Fibroblast of the conjunctiva (primary cell): ENCODE data around the gene AEBP1.

Experiments used
- DNase-seq: peaks from one replicate; pipeline ENCODE4 v3.0.0-alpha.2; 2010; ENCODE audit warnings: low read depth

The AEBP1 gene

DNA sequence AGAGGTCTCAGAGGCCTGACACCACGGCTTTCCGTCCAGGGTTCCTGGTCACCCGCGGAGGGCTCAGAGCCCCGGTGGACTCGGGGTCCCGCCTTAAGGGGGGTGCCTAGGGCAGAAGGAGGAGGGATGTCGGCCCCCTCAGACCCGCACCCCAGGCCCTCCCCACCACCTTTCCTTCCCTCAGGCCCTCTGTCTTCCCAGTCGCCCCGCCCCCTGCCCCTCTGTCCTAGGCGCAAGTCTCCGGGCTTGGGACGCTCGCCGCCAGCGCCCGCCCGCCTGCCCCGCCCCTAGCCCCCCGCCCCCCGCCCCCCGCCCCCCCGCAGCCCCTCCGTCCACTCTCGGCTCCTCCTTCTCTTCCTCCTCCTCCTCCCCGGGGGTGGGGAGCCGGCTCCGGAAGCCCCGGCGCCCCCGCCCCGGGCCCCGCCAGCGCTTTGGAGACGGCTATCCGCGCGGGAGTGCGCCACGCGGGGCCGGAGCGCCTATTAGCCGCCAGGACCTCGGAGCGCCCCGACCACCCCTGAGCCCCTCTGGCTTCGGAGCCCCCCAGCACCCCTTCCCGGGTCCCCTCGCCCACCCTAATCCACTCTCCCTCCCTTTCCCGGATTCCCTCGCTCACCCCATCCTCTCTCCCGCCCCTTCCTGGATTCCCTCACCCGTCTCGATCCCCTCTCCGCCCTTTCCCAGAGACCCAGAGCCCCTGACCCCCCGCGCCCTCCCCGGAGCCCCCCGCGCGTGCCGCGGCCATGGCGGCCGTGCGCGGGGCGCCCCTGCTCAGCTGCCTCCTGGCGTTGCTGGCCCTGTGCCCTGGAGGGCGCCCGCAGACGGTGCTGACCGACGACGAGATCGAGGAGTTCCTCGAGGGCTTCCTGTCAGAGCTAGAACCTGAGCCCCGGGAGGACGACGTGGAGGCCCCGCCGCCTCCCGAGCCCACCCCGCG is at the start of gene AEBP1:
TSS of gene AEBP1 (plus strand) at position 423 of the 937 bp plus-strand sequence. CDS start at position 744, 321 bp downstream.
- DNase-seq: no peak

DNA sequence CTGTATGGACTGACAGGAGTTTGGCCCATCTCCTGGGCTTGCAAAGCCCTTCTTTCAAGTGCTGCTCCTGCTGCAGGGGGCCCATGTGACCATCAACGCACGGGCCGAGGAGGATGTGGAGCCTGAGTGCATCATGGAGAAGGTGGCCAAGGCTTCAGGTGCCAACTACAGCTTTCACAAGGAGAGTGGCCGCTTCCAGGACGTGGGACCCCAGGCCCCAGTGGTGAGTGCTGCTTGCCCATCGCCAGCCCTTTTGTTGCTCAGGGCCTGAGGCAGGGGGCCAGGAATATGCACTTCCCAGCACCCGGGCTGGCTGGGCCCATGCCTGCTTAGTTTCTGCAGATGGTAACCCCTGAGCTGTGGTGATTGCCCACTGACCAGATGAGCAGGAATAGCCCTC is 47.5 kb upstream of the AEBP1 start:
- no peak for DNase-seq

DNA sequence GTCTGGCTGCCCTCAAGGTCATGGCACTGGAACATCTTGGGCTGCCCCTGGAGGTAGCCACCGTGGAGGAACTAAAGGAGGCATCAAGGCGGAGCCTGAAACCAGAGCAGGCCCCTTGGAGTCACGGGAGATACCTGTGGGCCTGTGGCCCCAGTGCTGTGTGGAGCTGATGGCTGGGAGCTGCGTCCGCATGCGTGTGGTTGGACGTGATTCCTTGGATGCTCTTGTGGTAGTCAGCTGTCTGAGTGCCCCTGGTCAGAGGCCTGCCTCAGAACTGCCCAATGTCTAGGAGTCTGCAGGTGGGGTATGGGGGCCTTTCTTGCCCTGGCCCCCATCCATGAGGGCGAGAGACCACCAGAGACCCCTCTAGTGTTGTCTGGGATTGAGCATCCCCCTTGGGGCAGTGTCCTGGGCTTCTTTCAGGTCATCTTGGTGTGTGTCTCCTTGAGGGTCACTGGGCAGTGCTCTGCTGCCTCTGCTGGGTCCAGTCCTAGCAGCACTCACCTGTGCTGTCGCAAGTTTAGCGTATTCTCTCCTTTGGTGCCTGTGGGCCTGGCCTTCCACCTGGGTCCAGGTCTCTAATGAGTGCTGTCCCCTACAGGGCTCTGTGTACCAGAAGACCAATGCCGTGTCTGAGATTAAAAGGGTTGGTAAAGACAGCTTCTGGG is 46.8 kb upstream of the AEBP1 start:
- no peak for DNase-seq

DNA sequence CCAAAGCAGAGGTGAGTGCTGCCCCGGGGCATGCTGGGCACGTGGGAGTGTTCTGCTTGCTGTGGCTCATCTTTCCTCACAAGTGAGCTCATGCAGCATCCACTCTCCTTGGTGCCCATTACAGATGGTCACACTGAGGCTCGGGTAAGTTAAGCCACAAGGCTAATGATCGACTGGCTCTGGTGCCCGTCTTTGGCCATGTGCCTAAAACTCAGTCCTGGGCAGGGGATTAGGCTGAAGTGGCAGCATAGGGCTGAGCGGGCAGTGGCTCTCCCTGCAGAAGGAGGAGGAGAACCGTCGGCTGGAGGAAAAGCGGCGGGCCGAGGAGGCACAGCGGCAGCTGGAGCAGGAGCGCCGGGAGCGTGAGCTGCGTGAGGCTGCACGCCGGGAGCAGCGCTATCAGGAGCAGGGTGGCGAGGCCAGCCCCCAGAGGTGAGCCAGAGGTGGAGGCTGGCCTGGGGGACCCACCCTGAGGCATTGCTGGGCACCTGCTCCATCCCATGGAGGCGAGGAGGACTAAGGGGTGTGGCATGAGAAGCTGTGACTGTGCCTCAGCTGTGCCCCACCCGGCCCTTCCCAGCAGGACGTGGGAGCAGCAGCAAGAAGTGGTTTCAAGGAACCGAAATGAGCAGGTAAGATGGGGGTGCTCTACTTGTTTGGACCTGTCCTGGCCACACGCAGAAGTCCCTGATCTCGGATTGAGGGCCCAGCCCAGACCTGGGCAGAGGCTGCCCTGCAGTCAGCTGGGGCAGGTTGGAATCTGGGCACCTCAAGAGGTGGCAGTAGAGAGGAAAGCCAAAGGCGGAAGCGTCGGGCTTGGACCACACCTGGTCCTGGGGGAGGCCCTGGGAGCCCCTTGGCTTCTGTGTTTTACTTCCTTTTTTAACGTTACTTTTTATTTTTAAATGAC is 46.0 kb upstream of the AEBP1 start:
- DNase-seq: no peak

DNA sequence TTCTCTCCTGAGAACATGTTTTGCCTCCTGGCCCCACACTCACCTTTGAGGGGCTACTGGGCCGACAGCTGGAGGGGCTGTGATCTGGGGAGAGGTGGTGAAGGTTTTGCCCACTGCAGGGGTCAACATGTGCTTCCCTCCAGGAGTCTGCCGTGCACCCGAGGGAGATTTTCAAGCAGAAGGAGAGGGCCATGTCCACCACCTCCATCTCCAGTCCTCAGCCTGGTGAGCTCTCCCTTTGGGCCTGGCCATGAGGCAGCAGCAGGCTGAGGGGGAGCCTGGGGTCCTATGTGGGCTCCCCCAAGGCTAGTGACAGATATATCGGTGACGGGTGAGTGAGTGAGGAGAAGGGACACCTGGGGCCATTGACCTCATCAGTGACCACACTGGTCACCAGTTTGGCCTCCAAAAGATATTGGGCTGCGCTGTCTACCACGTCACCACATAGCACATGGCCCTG is 45.4 kb upstream of the AEBP1 start:
- DNase-seq: no peak

DNA sequence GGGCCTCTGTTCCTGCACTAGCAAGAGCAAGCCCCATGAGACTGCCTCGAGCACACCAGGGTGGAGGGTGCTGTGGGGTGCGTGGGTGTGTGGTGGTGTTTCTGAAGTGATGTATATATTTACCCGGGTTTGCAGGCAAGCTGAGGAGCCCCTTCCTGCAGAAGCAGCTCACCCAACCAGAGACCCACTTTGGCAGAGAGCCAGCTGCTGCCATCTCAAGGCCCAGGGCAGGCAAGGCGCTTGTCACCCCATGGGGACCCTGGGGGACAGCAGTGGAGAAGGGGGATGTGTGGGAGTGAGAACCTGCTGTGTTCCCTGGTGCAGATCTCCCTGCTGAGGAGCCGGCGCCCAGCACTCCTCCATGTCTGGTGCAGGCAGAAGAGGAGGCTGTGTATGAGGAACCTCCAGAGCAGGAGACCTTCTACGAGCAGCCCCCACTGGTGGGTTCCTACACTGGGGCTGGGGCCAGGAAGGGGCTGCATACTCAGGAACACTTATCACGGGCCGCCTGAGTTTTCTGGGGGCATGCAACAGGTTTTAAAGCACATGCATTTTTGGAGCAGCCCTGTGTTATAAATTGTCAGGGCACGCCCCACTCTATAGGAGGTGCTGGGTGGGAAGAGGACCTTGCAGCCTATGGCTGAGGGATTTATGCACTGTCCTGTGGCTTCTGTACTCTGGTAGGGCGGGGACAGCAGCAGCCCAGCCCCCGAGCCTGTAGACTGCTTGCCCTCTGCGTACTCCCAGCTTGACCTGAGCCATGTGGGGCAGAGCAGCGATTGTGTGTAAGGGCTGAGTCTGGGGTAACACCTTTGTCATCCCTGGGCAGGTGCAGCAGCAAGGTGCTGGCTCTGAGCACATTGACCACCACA is 44.7 kb upstream of the AEBP1 start:
- DNase-seq: no peak

DNA sequence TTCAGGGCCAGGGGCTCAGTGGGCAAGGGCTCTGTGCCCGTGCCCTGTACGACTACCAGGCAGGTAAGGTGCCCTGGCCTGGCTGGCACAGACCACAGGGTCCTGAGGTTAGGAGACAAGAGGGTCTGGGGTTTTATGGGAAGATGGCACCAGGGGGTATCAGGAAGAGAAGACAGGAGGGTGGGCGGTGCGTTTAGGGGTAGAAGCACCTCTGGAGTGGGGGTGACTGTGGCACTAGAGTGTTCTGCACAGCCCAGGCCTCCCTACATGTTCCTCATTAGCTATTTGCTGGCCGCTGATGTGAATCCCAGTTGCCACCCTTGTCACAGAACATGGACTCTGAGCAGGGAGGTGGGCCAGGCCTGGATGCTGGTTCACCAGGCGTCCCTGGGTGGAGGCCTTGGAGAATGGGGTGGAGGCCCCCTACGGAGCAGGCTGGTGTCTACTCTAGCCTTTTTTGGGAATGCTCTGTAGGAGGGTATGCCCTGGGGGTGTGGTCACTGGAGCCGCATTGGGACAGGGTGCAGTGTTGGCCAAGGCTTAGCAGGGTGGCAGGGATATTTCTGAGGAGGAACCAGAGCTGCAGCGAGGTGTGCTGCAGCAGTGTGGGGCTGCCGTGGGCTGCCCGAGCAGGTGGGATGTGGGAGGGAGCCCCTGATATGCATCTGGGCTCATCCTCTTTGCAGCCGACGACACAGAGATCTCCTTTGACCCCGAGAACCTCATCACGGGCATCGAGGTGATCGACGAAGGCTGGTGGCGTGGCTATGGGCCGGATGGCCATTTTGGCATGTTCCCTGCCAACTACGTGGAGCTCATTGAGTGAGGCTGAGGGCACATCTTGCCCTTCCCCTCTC is 43.8 kb upstream of the AEBP1 start:
- DNase-seq: no peak

DNA sequence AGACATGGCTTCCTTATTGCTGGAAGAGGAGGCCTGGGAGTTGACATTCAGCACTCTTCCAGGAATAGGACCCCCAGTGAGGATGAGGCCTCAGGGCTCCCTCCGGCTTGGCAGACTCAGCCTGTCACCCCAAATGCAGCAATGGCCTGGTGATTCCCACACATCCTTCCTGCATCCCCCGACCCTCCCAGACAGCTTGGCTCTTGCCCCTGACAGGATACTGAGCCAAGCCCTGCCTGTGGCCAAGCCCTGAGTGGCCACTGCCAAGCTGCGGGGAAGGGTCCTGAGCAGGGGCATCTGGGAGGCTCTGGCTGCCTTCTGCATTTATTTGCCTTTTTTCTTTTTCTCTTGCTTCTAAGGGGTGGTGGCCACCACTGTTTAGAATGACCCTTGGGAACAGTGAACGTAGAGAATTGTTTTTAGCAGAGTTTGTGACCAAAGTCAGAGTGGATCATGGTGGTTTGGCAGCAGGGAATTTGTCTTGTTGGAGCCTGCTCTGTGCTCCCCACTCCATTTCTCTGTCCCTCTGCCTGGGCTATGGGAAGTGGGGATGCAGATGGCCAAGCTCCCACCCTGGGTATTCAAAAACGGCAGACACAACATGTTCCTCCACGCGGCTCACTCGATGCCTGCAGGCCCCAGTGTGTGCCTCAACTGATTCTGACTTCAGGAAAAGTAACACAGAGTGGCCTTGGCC is 43.0 kb upstream of the AEBP1 start:
- DNase-seq: no peak

DNA sequence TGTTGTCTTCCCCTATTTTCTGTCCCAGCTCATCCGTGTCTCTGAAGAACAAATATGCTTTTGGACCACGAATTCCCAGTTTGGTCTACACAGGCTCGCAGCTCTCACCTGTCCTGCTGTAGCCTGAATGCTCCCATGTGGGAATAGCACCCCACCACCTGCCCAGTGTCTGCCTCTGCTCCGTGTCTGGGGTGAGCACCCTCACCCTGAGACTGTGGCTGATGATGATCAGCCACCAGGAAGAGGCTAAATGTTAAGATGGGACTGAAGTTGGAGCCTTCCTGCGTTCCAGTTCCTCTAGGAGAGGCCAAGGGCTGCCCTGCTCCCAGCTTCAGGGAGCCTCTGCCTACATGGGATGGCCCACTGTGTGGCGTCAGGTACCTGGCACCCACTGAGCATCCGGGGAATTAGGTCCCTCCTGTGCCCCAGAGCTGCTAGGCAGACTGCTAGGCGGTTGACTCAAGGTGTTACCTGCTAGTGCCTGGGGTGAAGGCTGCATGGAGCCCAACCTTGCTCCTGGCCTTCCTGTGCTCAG is 42.4 kb upstream of the AEBP1 start:
- DNase-seq: no peak

DNA sequence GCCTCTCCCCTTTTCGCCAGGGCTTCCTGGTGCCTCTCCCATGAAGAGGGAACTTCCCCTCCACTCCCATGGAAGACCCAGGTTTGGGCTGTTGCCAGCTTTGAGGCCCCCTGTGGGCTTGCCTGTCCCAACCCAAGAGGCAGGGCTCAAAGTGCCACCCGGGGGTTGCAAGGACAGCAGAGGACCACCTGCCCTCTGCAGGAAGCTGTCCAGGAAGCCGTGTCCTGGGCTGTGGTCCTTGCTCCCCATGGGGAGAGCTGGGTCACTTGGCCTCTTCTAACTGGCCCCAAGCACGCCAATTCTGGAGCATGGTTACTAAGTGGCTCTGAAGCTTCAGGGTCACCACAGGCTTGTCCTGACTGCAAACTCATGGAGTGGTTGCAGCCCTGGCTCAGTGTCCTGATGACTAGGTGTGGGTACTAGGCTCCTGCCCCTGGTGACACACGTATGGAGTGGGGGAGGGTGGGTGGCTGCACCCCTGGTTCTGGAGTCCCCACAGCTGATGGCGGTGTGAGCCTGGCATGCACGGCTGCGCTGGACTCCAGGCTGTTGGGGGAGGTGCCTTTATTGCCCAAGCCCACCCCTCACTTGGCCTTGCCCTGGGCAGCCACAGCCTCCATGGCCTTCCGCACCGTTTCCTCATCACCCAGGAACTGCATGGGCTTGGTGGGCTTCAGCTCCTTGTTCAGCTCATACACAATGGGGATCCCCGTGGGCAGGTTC is 41.8 kb upstream of the AEBP1 start:
- no peak for DNase-seq

DNA sequence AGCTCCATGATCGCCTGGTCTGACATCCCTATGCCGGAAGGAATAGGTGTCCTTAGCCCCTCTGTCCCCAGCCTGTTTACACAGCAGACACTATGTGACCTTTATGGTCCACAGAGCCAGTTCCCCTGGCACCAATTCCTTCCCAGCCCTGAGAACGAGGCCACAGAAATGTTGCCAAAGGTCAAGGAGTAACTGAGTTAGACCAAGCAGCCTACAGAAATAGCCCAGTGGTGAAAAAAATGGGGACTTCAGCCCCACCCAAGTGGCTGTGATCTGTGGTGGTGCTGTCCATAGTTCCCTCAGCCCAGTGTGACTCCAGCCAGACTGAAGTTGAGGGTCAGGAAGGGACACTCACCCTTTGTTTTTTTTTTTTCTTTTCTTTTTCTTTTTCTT is 41.2 kb upstream of the AEBP1 start:
- DNase-seq: no peak

DNA sequence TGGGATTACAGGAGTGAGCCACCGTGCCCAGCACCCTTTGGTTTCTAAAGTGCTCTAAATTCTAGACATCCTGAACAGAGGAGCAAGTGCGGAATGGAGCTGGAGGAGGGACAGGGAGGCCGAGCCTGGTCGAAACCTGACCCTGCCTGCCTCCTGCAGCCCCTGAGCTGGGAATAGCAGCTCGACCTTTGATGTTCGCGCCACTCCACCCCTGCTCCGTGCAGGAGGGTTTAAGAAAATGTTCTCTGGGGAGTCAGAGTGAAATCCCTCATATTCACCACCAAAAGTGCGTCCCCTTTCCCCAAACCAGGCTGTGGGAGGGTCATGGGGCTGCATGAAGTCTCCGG is 40.6 kb upstream of the AEBP1 start:
- no peak for DNase-seq

DNA sequence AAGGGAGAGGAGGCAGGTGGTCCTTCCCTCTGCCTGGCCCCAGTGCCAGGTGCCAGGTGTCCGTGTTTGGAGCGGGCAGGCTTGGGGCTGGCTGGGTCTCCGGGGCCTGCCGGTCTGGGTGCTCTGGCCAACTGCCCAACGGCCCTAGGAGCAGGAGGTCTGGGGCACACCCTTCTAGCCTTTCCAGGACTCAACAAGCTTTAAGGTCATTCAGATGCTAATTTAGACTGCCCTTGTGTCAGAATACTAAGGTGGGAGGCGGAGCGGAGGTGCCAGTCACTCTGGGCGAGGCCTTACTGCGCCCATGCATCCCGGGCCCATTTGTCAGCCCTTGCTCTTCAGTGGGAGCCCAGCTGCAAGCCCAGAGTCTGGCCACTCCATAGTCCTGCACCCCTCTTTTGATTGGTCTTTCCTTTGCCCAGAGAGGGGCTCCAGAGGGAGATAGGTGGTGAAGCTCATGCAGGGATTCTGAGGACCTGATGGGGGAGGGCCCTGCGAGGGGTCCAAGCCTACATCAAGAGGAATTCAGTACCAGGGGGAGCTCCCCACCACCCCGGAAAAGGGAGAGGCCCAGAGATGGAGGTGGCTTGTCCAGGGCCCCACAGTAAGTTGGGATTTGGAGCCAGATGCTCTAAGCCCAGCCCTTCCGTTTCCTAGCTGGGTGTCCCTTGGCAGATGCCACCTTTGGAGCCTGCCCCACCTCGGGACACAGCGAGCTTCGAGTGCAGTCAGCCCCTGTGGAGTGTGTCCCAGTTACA is 40.1 kb upstream of the AEBP1 start:
- no peak for DNase-seq

DNA sequence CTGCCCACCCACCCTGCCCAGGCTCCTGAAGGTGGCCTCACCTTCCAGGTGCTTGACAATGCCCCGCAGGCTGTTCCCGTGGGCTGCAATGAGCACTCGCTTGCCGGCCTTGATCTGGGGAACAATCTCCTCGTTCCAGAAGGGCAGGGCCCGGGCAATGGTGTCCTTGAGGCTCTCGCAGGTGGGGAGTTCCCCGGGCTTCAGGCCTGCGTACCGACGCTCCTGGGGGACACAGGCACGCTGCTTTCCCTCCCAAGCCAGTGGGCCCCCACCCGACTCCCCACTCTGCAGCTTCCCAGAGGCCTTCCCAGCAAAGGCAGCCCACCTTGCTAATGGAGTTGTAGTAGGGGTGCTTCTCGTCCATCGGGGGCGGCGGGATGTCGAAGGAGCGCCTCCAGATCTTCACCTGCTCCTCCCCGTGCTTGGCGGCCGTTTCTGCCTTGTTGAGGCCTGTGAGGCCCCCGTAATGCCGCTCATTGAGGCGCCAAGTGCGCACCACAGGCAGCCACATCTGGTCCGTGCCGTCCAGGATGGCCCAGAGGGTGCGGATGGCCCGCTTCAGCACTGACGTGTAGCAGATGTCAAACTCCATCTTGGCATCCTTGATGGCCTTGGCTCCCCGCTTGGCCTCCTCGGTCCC is 39.2 kb upstream of the AEBP1 start:
- no peak for DNase-seq

DNA sequence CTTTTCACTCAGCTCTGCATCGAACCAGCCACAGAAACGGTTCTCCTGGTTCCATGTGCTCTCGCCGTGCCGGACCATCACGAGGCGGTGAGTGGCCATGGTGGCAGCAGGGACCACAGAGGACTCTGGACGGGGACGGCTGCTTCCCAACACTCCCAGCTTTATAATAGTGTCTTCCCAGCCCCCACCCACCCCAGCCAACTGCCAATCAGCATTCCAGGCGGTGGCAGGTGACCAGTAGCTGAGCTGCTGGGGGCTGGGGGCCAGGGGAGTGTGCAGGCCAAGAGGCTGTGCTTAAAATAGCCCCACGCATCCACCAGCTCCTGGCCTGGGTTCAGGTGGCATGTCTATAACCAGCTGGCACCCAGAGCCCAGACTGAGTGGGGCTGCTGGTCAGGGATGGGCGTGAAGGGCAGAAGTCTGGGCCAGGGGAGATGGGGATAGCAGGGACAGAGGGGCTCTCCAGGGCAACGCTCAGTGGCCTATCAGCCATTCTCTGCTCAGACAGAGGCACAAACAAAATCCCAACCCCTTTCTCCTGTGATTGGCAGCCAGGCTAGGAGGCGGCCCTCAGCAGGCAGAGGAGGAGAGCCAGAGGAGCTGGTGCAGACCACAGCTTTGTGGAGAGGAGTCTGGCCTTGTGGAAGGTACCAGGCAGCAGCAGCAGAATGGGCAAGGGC is 38.6 kb upstream of the AEBP1 start, which contains the start of gene PGAM2:
TSS of gene PGAM2 (minus strand) at position 137 of the 680 bp plus-strand sequence. CDS start at position 99, 38 bp downstream.
- no peak for DNase-seq

DNA sequence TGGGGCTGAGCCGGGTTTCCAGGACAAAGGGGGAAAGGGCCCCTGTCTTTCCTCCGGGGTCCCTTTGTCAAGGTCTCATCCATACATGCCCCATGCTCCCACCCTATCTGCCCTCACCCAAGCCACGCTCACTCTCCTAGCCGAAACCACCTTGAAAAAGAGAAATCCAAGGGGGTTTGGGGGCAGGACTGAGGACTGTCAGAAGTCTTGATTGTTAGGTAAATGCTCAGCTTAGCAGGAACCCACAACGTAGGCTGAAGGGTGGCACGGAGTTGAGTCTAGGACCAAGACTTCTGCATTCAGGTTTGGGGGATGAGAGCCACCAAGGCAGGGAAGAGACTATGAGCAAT is 38.1 kb upstream of the AEBP1 start:
- no peak for DNase-seq

DNA sequence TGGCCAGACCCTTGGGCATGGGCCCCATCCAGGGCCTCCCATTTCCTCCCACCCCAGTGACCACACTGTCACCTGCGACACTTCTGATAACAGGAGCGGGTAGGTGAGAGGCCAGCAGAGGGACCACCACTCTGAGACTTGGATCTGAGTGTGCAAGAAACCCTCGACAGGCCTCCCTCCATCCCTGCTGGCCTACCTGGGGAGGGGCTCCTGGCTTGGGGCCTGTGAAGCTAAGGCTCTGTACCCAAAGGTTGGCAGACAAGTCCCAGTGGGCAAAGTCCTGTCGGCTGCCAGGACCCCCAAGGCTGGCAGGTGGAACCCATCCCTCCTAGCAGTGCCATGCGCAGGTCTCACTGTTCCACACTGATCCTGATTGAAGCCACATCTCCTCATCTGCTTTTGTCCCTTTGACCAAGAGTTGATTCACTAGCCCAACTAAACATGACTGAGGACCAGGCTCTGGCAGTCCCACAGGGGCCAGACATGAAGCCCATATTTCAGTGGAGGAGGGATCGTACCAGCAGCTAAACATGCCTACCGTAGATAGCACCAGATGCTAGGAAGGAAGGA is 37.6 kb upstream of the AEBP1 start:
- no peak for DNase-seq
